GM19452 (cell line): Measurements from ENCODE around the gene PGLYRP2.

Experiments used
- ATAC-seq: cut with Tn5 transposase; IDR thresholded peaks from one replicate; pipeline ENCODE4 v1.9.1; 2021; ENCODE audit not compliant: unreplicated experiment

Gene PGLYRP2

GRCh38 chr19:15456871-15457700 lies 22.2 kb downstream of the PGLYRP2 start:
- ATAC-seq, result no peak

- no peak for ATAC-seq
Measured at GRCh38 chr19:15456441-15456840, 22.9 kb downstream of the PGLYRP2 start.

- no peak for ATAC-seq
Measured at GRCh38 chr19:15455996-15456395, 23.3 kb downstream of the PGLYRP2 start.

- ATAC-seq, result no peak
Measured at GRCh38 chr19:15453906-15454860, 25.1 kb downstream of the PGLYRP2 start.

- ATAC-seq, result no peak
Measured at GRCh38 chr19:15453091-15453578, 26.2 kb downstream of the PGLYRP2 start.

GRCh38 chr19:15452111-15453047 lies 26.9 kb downstream of the PGLYRP2 start:
- no peak for ATAC-seq

- no peak for ATAC-seq
Measured at GRCh38 chr19:15450528-15450890, 28.8 kb downstream of the PGLYRP2 start.

GRCh38 chr19:15449620-15450527 lies 29.4 kb downstream of the PGLYRP2 start, which contains the start of gene WIZ:
TSS of gene WIZ (minus strand) at chr19:15449956. CDS start at chr19:15448307, 1,649 bp downstream.
- peak; percentile 47 for ATAC-seq

GRCh38 chr19:15448778-15449619 lies 30.3 kb downstream of the PGLYRP2 start:
- no peak for ATAC-seq

- no peak for ATAC-seq
Measured at GRCh38 chr19:15448044-15448777, 31.1 kb downstream of the PGLYRP2 start.

- ATAC-seq, result no peak
Measured at GRCh38 chr19:15447057-15447456, 32.2 kb downstream of the PGLYRP2 start.

- no peak for ATAC-seq
Measured at GRCh38 chr19:15445807-15446376, 33.4 kb downstream of the PGLYRP2 start.

GRCh38 chr19:15445227-15445605 lies 34.1 kb downstream of the PGLYRP2 start:
- no peak for ATAC-seq

GRCh38 chr19:15444505-15445226 lies 34.6 kb downstream of the PGLYRP2 start:
- ATAC-seq, result no peak

GRCh38 chr19:15443838-15444237 lies 35.5 kb downstream of the PGLYRP2 start:
- ATAC-seq, result no peak

- ATAC-seq, result no peak
Measured at GRCh38 chr19:15443325-15443724, 36.0 kb downstream of the PGLYRP2 start.
